Body of pancreas (tissue), 4 donors: ENCODE results near the gene DCP1A. TPM values are rescaled to one million over a fixed set of nuclear protein-coding genes. Genes with fewer than 3 reads are reported as not detected.
A peak's percentile ranks its signal among the peaks of the same experiment; 100 is the strongest.

Experiments
- ATAC-seq: fragments of 150-250 bp; one replicate; pipeline ENCODE4 v1.9.1; 2016
- DNase-seq, 4 donors: peaks; one replicate each; pipeline ENCODE4 v3.0.0-alpha.2; 2019
- H3K27ac ChIP-seq, 4 donors: fragments of 200-600 bp; sonication (generic); 1 replicate in 3 of 4; 2 replicates in 1 of 4; pipeline versions ENCODE4 v1.5.1 to v1.6.1; 2016 to 2019; ENCODE audit warnings: mild to moderate bottlenecking in 1 of 4, mixed read lengths in 1 of 4, moderate library complexity in 1 of 4
- H3K27me3 ChIP-seq, 2 donors: fragments of 200-600 bp; sonication (generic); one replicate each; pipeline ENCODE4 v1.6.0; 2016; ENCODE audit warnings: mild to moderate bottlenecking in 1 of 2
- H3K36me3 ChIP-seq, 2 donors: fragments of 200-600 bp; sonication (generic); replicated peaks in 1 of 2; 2 replicates each; pipeline ENCODE4 v1.5.1; 2016; ENCODE audit warnings: low read depth in 2 of 2; ENCODE audit not compliant: insufficient read depth in 1 of 2
- H3K4me1 ChIP-seq: fragments of 200-600 bp; sonication (generic); one replicate; pipeline ENCODE4 v1.6.0; 2016
- H3K4me3 ChIP-seq, 2 donors: fragments of 200-600 bp; sonication (generic); 1 replicate in 1 of 2; 2 replicates in 1 of 2; pipeline ENCODE4 v1.5.1; 2016 to 2019
- H3K9me3 ChIP-seq, 3 donors: fragments of 200-600 bp; sonication (generic); 1 replicate in 2 of 3; 2 replicates in 1 of 3; pipeline ENCODE4 v1.5.1; 2016
- POLR2A ChIP-seq, 3 donors: fragments of 450-650 bp; IDR thresholded peaks; one replicate each; pipeline ENCODE4 v1.6.1; 2016; ENCODE audit warnings: antibody characterized with exemption in 3 of 3, mild to moderate bottlenecking in 2 of 3
- whole genome bisulfite sequencing, 2 donors: methylation state at CpG; one replicate each; pipeline ENCODE4 v1.1.5; 2017; 5-methylcytosine and 5-hydroxymethylcytosine counted together
- intact Hi-C: fragments of 100-400 bp; cut with DNase I; formaldehyde crosslinking; loops from one replicate; pipeline ENCODE4 v1.15.1; 2023
- total RNA-seq, 2 donors: library from RNA; depleted of rRNA; stranded (reverse); fragments of >200 nt; gene quantifications; one replicate each; pipeline ENCODE4 v1.1.0, GENCODE V29; 2016
- TF ChIP-seq, protein P1 (sequence below), 7 experiments: fragments of 450-650 bp in 4 of 7; fragments of 200-600 bp in 3 of 7; sonication (generic) in 3 of 7; IDR thresholded peaks; one replicate each; pipeline ENCODE4 v1.5.1; 2016 to 2019; ENCODE audit warnings: antibody characterized with exemption in 7 of 7

The DCP1A gene
- total RNA-seq, 2 donors from 2014 or later, result 11.9 to 21.8 TPM

DNA sequence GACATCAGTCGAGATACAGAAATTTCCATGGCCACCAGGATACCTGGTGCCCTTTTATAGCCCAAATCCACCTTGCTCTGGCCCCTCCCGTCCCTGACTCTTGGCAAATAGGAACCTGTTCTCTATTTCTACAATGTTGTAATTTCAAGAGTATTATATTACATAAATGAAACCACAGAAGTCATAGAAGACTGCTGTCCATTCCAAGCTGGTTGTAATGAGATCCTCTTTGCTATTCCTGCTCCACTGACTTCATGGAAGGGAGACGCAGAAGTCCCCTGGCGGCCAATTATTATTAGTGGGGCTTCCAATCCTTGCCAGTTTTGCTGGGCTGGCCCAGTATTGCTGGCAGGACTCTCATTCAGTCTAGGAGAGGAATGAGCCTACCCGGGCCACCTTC lies 26.6 kb downstream of the DCP1A start:
- H3K27me3 ChIP-seq, result no peaks in the 10 kb centered on the region
- H3K9me3 ChIP-seq, result no peaks in the 10 kb centered on the region
- H3K27ac ChIP-seq, result no peak overlapping the region
- DNase-seq (no peak), ATAC-seq (no peak)
- intact Hi-C loops, result no loop called here
- H3K4me3 ChIP-seq, result no peak overlapping the region
- TF ChIP-seq, protein P1, sequence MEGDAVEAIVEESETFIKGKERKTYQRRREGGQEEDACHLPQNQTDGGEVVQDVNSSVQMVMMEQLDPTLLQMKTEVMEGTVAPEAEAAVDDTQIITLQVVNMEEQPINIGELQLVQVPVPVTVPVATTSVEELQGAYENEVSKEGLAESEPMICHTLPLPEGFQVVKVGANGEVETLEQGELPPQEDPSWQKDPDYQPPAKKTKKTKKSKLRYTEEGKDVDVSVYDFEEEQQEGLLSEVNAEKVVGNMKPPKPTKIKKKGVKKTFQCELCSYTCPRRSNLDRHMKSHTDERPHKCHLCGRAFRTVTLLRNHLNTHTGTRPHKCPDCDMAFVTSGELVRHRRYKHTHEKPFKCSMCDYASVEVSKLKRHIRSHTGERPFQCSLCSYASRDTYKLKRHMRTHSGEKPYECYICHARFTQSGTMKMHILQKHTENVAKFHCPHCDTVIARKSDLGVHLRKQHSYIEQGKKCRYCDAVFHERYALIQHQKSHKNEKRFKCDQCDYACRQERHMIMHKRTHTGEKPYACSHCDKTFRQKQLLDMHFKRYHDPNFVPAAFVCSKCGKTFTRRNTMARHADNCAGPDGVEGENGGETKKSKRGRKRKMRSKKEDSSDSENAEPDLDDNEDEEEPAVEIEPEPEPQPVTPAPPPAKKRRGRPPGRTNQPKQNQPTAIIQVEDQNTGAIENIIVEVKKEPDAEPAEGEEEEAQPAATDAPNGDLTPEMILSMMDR (IDR thresholded peaks at IDR 0.05), result no peak
- TF ChIP-seq POLR2A (IDR thresholded peaks at IDR 0.05), result no peak
- H3K4me1 ChIP-seq, result peaks cover 14% of the 10 kb centered on the region
- peaks cover 0 to 8% of the 10 kb centered on the region in 2 donors for H3K36me3 ChIP-seq
- 89 to 94% methylated on average over 5 of the region's 5 CpGs for WGBS, 2 donors

DNA sequence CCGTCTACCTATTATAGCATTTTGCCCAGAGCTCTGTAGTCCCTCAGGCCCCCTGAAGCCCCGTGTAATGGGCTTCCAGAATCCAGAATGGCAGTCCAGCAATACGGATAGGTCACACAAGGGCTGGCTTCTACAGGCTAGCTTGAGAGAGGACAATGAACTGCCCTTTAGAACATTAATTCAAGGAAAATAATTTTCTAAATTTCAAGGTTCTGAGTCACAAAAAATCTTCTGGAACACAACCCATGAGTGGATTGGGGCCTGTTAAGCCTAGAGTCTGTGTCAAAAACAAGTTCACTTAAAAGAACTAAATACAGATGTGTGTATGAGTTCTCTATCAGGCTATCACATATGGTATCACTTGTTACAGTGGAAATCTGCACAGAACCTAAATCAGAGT lies 28.8 kb downstream of the DCP1A start:
- no peaks in the 10 kb centered on the region for H3K27me3 ChIP-seq
- intact Hi-C loops, result no loop called here

DNA sequence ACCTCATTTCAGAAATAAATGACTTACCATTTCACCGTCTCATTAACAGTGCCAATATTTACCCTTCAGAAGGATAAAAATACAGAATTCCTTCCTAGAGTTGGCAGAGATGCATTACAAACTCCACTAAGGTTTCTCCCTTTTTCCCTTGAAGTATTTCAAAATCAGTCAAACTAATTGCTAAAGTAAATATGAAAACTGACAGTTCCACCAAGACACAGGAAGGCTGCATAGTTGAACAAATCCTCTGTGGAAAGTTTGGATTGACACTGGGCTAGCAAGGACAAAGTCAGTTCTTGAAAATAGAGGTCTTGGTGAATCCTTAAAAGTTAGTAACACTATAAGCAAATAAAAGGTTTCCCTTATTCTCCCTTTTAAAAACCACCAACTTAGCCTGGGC lies 34.5 kb downstream of the DCP1A start:
- DNase-seq, result no peak
- peaks cover 0 to 15% of the 10 kb centered on the region in 2 donors for H3K36me3 ChIP-seq
- H3K4me3 ChIP-seq, result no peak overlapping the region
- H3K4me1 ChIP-seq, result no peaks in the 10 kb centered on the region
- H3K27ac ChIP-seq, result peak overlapping the region in 2 of 4 donors; percentile 12 to 28
- no peak for ATAC-seq
- intact Hi-C loops, result no loop called here
- WGBS, 2 donors, result 11 to 28% methylated on average over 1 of the region's 1 CpG
- H3K27me3 ChIP-seq, result no peaks in the 10 kb centered on the region
- no peak for TF ChIP-seq POLR2A (IDR thresholded peaks at IDR 0.05)
- TF ChIP-seq, protein P1 (IDR thresholded peaks at IDR 0.05), result no peak
- H3K9me3 ChIP-seq, result no peaks in the 10 kb centered on the region

More for the DNA sequence above, 28.8 kb downstream of the DCP1A start:
- Histone ChIP-seq H3K36me3 (peaks cover 0 to 8% of the 10 kb centered on the region in 2 donors), H3K9me3 (no peaks in the 10 kb centered on the region), H3K4me1 (peaks cover 6% of the 10 kb centered on the region), H3K27ac (no peak overlapping the region), H3K4me3 (no peak overlapping the region)
- 69 to 77% methylated on average over 3 of the region's 3 CpGs for WGBS, 2 donors
- TF ChIP-seq, protein P1 (IDR thresholded peaks at IDR 0.05), result no peak
- no peak for DNase-seq
- no peak for ATAC-seq

DNA sequence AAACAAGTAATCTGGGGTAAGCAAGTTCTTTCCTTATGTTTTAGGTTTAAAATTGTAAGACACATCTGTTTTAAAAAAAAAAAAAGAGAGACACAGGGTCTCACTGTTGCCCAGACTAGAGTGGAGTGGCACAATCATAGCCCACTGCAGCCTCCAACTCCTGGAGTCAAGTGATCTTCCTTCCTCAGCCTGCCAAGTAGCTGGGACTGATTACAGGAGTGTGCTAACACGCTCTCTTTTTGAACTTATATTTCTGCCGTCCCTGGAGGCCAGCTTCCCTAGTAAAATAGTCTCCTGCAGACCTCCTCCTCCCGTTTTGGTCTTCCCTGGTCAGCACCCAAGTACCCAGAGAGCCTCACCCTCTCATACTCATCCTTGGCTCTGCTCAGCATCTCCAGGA lies 35.5 kb downstream of the DCP1A start:
- H3K4me3 ChIP-seq, result no peak overlapping the region
- no peaks in the 10 kb centered on the region for H3K9me3 ChIP-seq
- peak overlapping the region in 1 of 4 donors; percentile 10 for H3K27ac ChIP-seq
- no peak for DNase-seq
- H3K4me1 ChIP-seq, result no peaks in the 10 kb centered on the region
- WGBS, 2 donors, result 88 to 98% methylated on average over 3 of the region's 3 CpGs
- no peaks in the 10 kb centered on the region for H3K27me3 ChIP-seq
- intact Hi-C loops, result no loop called here
- peaks cover 0 to 15% of the 10 kb centered on the region in 2 donors for H3K36me3 ChIP-seq
- no peak for ATAC-seq
- TF ChIP-seq, protein P1 (IDR thresholded peaks at IDR 0.05), result no peak
- TF ChIP-seq POLR2A (IDR thresholded peaks at IDR 0.05), result no peak

DNA sequence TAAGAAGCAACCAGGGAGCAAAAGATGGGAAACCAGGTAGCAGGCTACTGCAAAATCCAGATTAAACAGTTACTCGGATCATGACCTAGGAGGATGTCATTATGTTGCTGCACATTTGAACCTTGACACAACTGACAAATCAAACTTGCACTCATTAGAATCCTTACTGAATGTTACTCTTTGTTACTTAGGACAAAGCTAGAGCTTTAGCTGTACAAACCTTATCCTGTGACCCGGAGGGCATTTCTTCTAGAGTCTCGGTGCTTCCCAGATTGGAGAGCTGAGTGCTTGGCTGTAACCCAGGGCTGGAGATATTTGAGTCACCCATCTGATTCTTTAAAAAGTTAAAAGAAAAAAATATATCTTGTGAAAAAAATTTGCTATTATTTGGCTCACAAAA lies 43.4 kb downstream of the DCP1A start:
- no peak for TF ChIP-seq POLR2A (IDR thresholded peaks at IDR 0.05)
- Histone ChIP-seq H3K9me3 (no peaks in the 10 kb centered on the region), H3K4me3 (no peak overlapping the region), H3K4me1 (peaks cover 5% of the 10 kb centered on the region), H3K36me3 (peaks cover 0 to 4% of the 10 kb centered on the region in 2 donors), H3K27me3 (no peaks in the 10 kb centered on the region), H3K27ac (peak overlapping the region in 1 of 4 donors; percentile 0)
- 30 to 40% methylated on average over 3 of the region's 3 CpGs for WGBS, 2 donors
- ATAC-seq, result peak; percentile 28
- DNase-seq, result no peak
- intact Hi-C loops, result no loop called here
